NCI-H1105 (cell line): ENCODE measurements around the gene ADRA2B.
"Not testable (repeated sequence)": the region's sequence is repeated elsewhere in the genome, so short reads cannot be mapped to it uniquely, and the experiment has no call there.

ENCODE experiments used
- DNase-seq: peaks from one replicate; lab custom pipeline; 2025; lab: John Stamatoyannopoulos, UW

The ADRA2B gene

GRCh38 chr2:96150007-96150640, 33.8 kb upstream of the ADRA2B start:
- no peak for DNase-seq

DNA sequence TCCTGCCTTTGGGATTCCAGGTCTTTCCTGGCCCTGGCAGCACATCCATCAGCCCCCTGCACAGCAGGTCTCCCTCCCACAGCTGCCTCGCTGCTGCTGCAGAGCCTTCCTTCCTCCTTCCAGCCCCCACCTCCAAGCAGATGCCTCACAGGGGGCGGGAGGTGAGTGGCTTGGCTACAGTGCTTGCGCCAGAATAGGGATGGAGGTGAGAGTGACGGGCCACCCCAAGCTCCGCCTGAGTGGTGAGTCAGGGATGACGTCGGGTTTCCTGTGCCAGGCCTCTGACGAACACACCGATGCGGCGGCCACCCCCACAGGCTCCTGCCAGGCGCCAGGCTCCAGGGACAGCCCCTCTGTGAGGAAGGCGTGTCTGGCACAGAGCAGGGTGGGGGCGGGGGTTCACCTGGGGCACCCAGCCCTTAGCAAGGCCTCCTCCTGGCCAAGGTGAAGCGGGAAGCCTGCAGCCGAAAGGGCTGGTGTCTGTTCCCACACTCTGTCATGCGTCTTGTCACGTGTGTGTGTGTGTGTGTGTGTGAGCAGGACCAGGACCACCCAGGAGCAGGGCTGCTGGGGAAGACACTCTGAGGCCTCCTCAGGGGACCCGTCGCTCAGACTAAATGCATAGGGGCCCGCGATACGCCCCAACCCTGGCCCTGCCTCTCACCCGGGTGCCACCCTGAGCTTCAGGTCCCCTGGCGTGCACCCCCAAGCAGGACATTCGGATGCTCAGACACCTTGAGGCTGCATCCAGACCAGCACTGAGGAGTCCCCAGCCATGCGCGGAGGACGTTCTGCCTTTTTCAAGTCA, 32.2 kb upstream of the ADRA2B start:
- peak; percentile 91 for DNase-seq

- DNase-seq: no peak
Measured at GRCh38 chr2:96147593-96148201, 31.3 kb upstream of the ADRA2B start.

- peak; percentile 85 for DNase-seq
Measured at GRCh38 chr2:96146881-96147592, 30.7 kb upstream of the ADRA2B start.

DNA sequence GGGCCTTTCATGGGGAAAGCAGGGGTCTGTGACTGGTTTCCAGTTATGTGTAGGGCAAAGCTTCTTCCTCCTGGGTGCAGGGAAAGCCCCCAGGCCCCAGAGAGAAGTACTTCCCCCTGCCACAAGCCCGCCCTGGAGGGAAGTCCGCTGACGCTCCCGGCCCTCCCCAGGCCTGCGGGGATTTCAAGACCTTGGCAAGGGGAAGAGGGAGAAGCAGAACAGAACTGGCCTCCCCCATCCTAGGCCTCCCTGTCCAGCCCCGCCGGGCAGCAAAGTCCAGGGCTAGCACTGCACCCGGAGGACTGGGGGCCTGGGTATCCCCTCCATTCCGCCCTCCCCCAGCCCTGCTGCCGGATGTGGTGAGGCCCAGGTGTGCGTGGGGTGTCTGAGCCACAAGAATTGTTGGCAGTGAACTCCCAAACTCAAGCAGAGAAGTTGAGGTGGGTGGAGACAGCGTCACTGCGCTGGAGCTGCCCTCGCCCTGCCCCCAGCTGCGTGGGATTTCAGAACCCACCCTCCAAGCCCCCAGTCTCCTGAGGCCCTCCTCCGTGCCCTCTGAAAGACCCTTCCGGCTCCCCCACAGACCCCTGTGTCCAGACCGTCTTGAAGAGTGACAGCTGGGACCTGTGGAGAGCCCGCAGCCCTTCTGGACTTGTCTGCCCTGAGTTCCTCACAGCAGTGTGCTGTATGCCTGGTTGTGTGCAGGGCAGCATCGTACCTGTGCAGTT, 29.9 kb upstream of the ADRA2B start:
- no peak for DNase-seq

DNA sequence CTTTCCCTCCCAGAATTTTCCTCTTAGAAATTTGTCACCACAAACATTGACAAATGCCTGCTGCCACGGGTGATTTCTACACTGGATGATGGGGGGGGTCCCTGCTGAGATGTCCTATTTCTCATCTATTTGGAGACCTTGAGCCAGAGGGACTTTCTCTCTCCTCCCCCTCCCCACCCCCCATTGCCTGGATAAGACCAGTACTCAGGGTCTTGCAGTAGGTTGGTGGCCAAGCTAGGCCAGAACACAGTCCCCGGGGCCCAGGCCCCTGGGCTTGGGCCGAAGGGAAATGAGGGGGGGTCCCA, 29.4 kb upstream of the ADRA2B start:
- no peak for DNase-seq

- DNase-seq: peak; percentile 59
Measured at GRCh38 chr2:96145036-96145847, 28.9 kb upstream of the ADRA2B start, which contains the start of gene DUSP2. TSS of gene DUSP2 (minus strand) at chr2:96145440. CDS start at chr2:96145354, 86 bp downstream.

- no peak for DNase-seq
Measured at GRCh38 chr2:96144481-96145035, 28.2 kb upstream of the ADRA2B start.

DNA sequence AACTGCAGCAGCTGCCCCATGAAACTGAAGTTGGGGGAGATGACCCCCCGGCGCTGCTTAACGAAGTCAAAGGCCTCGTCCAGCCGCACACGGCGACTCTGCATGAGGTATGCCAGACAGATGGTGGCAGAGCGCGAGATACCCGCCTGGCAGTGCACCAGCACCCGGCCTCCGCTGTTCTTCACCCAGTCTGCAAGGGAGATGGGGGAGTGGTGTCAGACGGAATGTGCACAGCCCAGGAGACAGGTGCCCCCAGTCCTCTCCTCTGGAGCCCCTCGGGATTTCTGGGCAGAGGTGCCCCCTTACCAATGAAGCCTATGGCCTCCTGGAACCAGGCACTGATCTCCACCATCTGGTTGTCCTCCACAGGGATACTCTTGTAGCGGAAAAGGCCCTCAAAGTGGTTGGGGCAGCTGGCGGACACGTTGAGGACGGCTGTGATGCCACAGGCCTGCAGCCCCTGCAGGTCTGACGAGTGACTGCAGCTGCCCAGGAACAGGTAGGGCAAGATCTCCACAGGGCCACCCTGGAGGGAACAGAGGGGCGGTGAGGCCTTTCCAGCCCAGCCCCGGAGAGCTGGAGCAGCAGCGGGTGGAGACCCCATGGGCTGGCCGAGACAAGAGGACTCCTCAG, 27.6 kb upstream of the ADRA2B start:
- peak; percentile 8 for DNase-seq

DNA sequence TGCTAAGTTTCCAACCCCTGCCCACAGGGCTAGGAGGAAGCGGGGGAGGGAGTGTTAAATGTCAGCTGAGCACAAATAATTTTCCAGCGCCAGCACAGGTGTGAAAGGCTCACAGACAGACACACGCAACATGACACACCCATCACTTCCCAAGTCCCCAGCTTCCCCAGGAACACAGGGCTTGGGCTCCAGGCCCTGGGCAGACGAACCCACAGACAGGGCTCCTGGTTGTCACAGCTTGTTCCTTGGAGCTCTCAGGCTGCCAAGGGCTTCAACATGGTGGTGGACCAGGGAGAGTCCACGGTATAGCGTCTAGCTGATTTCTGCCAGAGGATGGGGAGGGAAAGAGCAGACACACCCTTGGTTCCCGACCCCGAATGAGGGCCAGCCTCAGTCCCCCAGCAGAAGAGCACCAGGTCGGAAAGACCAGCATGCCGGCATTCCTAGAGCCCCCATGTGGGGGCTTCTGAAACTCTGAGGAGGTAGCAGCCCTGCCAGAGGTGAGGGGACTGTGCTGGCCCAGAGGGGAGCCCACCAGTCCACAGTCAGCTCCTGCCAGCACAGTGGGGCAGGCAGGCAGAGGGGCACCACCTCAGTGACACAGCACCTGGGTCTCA, 27.0 kb upstream of the ADRA2B start:
- no peak for DNase-seq

DNA sequence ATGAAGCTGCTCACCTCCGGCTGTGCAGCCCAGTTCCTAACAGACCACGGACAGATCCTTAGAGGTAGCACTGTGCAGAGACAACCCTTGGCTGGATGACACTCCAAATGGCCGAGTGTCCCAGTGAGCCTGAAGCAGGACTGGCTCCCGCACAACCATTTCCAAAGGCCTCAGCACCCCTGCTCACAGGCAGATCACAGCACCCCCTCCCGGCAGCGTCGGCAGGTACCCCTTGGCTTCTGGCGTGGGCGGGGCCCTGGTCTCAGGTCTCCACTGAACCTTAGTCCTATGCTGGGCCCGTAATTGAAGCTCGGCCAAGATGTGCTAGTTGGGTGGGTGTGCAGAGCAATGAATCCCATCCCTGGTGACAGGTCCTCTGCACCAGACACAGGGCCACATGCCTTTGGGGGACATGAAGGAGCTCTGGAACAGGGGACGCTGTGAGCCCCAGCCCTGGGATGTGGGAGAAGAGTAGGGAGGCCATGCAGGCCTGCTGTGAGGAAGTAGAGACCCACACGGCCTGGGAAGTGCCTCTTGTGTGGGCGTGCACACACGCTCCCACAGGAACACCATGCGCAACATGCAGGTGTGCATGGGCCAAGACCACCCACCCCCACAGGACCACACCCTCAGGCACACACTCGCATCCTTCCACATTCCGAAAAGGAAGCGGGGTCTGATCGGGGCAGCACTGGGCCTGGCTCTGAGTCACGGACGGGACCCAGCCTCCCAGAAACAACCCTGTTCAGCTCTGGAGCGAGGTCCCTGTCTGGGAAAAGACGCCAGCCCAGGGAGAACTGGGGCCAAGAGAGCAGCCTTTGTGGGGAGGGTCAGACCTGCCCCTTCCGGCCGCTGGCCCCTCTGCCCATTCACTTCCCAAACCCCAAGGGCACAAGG, 26.1 kb upstream of the ADRA2B start:
- no peak for DNase-seq

- not testable (repeated sequence) for DNase-seq
Measured at GRCh38 chr2:96141624-96141967, 25.2 kb upstream of the ADRA2B start.

DNA sequence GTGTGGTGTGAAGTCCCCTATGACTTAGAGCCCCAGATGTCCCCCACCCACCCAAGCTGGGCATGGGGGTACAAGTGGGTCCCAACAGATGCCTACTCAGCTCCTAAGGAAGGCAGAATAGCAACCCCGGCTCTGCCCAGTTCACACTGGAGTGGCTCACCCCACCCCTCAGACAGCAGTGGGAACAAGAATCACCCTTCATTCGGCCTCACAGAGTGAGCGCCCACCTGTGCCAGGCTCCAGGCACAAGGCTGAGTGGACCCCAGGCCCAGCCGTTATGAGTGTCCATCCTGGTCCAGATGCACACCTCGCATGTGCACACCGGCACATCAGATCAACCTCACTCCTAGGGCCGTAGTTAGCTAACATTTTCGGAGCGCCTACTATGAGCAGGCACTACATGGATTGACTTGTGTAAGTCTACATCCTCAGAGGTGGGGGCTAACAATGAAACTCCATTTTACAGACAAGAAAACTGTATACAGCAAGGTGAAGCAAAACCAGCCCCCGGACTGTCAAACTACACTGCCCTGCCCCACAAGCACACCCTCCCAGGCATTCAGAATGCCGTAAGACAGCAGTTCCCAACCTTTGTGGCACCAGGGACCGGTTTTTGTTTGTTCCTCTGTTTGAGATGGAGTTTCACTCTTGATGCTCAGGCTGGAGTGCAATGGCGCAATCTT, 24.7 kb upstream of the ADRA2B start:
- no peak for DNase-seq

DNA sequence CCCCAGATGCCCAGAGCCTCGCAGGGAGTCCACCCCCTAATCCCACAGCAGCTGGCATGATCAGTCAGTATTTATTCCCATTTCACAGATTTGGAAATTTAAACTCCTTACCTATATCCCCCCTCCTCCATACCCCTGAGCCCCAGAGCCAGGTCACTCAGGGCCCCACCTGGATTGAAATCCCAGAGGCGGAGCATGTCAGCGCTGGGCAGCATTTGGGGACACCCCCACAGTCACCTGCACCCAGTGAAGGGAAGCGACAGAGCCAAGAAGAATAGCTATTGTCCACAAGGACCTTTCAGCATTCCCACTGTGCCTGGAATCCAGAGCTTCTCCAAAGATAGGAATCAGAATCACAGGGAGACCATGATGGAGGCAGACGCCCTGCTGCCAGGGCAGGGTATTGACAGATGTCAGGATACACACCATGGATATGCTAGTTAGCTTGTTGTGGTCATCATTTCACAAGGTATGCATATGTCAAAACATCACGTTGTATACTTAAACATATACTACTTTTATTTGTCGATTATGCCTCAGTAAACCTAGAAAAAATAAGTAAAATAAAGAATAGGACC, 22.9 kb upstream of the ADRA2B start:
- DNase-seq: no peak

GRCh38 chr2:96138179-96139145, 22.1 kb upstream of the ADRA2B start, which contains the start of gene ASTL:
TSS of gene ASTL (minus strand) at chr2:96138502. CDS start at chr2:96138436, 66 bp downstream.
- DNase-seq: peak; percentile 82

GRCh38 chr2:96137321-96138178, 21.2 kb upstream of the ADRA2B start:
- DNase-seq: no peak
